CD4-positive, alpha-beta T cell treated with Interleukin-2 at 100 ng/mL for 4 hours (primary cell): Measurements from ENCODE around the gene AGTR1.
"Not testable (repeated sequence)": the region's sequence is repeated elsewhere in the genome, so short reads cannot be mapped to it uniquely, and the experiment has no call there.

Experiments used
- DNase-seq: peaks from one replicate; pipeline ENCODE4 v3.0.0-alpha.2; 2020; ENCODE audit warnings: low spot score

AGTR1 gene

GRCh38 chr3:148758303-148758884 lies 60.7 kb downstream of the AGTR1 start:
- no peak for DNase-seq

DNA sequence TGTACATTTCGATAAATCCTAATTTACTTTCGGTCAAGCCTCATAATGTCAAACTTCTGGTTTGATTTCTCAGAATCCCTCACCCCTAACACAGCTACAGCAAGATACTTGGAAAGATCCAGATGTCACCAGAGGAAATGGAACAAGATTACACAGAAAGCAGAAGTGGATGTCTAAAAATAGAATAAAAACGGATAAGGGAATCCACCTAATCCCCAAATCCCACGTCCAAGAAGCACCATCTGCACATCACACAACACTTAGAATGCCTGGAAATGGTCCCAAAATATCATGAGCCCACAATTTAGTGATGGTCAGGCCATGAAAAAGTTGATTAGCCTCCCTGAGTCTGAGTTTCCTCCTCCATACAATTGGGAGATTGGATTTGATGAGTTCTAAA lies 61.7 kb downstream of the AGTR1 start:
- DNase-seq: no peak

DNA sequence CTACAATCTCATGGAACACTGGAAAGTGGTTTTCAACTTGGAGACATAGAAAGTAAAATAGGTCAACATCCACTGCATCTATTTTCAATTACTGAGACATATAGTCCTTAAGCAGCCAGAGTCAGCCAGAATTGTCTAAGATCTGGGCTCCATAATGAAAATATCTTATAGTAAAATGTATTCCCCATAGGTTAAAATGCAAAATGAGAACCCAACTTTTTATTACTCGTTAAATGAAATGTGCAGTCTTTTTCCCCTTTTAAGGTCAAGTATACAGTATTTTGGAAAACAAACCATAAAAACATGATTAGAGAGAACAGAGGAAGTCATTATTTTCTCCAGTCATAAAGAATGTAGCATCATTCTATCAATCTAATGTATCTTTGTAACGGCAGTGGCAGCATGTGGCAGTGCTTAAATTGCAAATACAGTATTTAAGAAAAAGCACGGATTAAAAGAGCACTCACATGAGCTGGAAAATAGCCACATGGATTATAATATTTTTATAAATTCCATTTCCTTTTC lies 65.5 kb downstream of the AGTR1 start:
- DNase-seq: no peak

DNA sequence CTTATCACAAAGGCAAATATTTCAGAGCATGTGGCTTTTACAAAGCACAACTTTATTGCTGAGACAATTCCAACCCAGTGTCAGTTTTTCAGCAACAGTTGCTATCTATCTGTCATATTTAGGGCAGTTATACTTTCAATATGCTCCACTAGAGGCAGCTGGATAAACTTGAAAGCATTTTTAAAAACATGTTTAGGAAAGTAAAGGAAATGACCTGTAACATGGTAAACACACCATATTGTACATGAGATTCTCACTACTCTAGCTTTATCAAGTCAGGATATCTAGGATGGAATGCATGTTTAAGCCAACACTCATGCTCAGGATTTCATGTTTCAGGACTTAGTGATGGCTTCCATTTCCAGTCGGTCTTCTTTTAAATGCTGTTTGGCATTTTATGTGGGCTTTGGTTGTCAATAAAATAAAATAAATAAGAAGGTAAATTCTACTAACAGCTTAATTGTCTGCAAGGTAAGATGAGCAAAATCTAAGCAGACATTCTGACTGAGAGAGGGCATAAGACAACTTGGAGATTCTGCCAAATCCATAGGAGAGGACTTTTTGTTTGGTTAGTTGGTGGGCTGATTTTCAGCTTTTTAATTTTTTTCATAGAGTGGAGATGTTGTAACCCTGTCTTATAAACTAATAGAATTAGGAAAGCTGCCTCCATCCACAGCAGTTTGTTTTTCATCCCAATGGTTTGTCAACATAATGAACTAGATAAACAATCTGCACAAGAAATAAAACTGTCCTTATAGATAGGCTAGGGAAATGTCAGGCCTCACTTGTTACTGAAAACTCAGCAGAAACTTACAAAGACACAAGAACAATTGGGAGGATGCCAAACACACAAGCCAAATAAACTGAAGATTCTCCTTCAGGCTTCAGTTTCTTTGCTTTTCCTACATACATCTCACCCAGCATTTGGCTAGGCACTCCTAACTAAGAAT lies 66.6 kb downstream of the AGTR1 start:
- no peak for DNase-seq

DNA sequence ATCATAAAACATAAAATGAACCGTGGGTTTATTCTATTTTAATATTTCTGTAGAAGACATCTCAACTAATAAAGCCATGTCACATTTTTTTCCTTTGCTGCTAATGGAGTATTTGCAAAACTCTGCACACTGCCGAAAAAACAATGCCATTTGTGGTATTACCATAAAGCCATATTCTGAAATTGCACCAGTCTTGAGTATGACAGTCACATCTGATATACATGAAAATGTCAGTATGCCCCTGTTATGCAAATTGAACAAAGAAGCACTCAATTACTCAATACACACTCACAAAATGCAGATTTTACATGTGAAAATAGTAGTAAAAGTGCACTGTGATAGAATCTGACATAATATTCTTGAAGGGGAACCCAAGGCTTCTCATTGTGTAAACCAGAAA lies 74.7 kb downstream of the AGTR1 start:
- no peak for DNase-seq

DNA sequence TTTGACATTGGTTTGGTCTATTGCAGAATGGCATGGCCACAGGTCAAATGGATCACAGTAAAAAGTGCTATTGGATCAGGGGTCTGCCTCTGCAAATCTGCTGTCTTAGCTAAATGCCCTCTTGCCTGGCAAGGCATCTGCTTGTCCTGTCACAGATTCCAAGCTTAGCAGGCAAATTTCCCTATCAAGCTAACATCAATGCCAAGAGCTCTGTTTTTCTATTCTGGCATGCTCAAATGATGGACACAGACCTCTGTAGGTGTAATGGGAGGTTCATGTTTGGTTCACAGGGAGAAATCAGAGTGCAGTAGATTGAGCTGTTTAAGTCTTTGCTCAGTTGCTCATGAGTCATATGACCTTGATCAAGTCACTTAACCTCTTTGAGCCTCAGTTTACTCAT lies 75.1 kb downstream of the AGTR1 start:
- no peak for DNase-seq

GRCh38 chr3:148773805-148774204 lies 76.1 kb downstream of the AGTR1 start:
- no peak for DNase-seq

- DNase-seq: no peak
Observed at GRCh38 chr3:148778926-148779325, 81.2 kb downstream of the AGTR1 start.

DNA sequence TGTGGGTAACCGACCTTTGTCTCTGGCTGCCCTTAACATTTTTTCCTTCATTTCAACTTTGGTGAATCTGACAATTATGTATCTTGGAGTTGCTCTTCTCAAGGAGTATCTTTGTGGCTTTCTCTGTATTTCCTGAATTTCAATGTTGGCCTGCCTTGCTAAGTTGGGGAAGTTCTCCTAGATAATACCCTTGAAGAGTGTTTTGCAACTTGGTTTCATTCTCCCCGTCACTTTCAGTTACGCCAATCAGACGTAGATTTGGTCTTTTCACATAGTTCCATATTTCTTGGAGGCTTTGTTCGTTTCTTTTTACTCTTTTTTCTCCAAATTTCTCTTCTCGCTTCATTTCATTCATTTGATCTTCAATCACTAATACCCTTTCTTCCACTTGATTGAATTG lies 87.3 kb downstream of the AGTR1 start:
- not testable (repeated sequence) for DNase-seq

DNA sequence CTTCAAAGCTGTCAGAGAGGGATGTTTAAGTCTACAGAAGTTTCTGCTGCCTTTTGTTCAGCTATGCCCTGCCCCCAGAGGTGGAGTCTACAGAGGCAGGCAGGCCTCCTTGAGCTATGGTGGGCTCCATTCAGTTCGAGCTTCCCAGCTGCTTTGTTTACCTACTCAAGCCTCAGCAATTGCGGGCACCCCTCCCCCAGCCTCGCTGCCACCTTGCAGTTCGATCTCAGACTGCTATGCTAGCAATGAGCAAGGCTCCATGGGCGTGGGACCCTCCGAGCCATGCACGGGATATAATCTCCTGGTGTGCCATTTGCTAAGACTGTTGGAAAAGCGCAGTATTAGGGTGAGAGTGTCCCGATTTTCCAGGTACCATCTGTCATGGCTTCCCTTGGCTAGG lies 88.5 kb downstream of the AGTR1 start:
- DNase-seq: not testable (repeated sequence)

DNA sequence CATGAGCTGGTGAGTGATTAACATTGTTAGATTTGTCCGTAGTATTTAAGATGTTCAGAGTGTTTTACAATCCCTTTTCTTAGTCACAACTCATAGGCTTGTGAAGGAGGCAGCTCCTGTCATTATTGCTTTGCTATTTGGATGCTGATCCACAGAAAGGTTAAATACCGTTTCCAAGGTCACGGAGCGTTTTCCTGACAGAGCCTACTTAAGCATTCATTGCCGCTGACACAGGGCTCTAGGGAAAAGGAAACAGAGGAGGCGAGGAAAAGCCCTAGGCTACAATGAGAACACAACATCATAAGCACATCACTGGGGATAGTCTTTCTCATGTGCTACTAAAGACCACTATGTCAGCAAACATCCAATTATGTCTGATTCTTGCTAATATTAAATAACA lies 91.4 kb downstream of the AGTR1 start:
- DNase-seq: no peak

DNA sequence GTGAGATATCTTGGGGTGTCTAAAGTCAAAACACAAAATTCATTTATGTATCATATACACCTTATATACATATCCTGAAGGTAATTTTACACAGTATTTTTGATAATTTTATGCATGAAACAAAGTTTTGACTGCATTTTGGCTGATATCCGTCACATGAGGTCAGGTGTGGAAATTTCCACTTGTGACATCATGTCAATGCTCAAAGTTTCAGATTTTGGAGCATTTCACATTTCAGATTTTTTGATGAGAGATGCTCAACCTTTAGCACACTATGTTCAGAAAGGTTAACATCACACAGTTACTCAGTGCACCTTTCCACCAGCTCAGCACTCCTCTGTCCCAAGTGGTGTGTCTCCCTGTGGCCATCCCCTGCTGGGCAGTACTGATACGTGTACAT lies 92.2 kb downstream of the AGTR1 start:
- DNase-seq: no peak

DNA sequence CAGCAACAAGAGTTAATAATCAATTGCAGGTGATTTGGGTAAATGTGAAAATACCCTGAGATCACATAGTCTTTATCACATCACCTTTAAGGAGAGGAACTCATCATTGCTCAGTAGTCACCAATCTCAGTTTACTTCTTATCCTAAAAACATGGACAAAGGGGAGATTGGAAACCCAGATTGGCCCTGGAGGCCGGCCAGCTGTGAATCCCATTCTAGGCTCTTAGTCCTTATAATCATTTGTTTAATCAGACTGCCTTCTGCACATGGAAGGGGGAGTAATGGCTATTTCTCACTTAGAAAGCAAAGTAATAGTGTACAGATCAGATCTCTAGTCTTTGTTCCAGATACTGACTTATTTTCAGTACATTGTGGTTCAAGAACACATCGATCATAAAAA lies 92.7 kb downstream of the AGTR1 start:
- no peak for DNase-seq

DNA sequence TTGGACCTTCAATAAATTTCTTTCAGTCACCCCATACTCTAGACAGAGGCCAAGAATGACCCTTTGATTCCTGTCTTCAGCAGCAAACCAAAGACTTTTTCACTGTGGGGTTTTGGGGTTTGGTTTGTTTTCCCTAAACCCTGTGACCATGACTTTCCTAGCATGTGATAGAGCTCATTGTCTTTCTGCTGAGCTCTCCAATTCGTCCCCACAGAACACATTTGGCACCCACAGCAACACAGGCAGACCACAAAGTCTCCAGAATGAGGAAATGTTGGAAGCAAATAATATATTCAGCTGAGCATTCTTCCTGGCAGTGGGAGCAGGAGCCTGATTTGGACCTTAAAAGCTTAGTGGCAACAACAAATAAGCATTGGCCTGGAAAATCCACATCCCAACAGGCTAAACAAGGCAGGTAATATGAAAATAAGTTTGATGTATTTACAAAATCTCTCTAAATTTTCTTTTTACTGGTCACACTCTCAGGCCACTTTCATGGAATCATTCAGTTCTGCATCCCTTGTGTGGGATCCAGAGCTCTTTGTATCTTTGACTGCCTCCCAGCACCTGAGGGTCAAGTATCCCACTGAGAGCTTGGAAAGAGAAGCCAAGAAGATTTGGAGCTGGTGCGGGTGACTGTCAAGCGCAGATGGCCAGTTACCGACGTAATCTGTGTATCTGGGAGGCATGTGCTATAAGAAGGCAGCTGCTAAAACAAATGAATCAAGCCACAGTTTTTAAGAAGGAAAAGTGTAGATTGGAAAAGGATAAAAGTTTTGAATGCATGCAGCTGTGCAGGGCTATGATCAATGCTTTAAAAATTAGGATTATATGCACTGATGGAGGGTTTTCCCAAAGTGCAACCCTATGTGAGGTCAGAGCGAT lies 93.4 kb downstream of the AGTR1 start:
- DNase-seq: no peak

- no peak for DNase-seq
Observed at GRCh38 chr3:148791920-148792319, 94.2 kb downstream of the AGTR1 start.

GRCh38 chr3:148792516-148792915 lies 94.8 kb downstream of the AGTR1 start:
- DNase-seq: no peak
